Forelimb muscle (tissue), 1 donor: ENCODE data around the gene ARL13B. TPM values are rescaled to one million over a fixed set of nuclear protein-coding genes. Genes with fewer than 3 reads are reported as not detected.
"Not testable (repeated sequence)": the region's sequence is repeated elsewhere in the genome, so short reads cannot be mapped to it uniquely, and the experiment has no call there.

ENCODE experiments used
- DNase-seq: peaks from one replicate; pipeline ENCODE4 v3.0.0-alpha.2; 2013; ENCODE audit warnings: low read depth
- polyA plus RNA-seq: library from polyadenylated mRNA; unstranded; fragments of 120-200 nt; gene quantifications from one replicate; pipeline ENCODE4 v1.2.1, GENCODE V29; 2013; ENCODE audit not compliant: insufficient read length

Gene ARL13B
- polyA plus RNA-seq, 1 donor = 5.1 TPM

GRCh38 chr3:93994056-93994455 lies 14.1 kb downstream of the ARL13B start:
- no peak for DNase-seq

GRCh38 chr3:94001191-94001590 lies 21.2 kb downstream of the ARL13B start:
- no peak for DNase-seq

- no peak for DNase-seq
These were observed 22.0 kb downstream of the ARL13B start for GRCh38 chr3:94001827-94002495.

- peak; percentile 43 for DNase-seq
These were observed 24.5 kb downstream of the ARL13B start for GRCh38 chr3:94004301-94004910.

GRCh38 chr3:94008253-94008652 lies 28.3 kb downstream of the ARL13B start:
- no peak for DNase-seq

- no peak for DNase-seq
These were observed 29.7 kb downstream of the ARL13B start for GRCh38 chr3:94009608-94010007.

GRCh38 chr3:94011233-94011711 lies 31.3 kb downstream of the ARL13B start:
- DNase-seq = no peak

GRCh38 chr3:94012185-94012584 lies 32.2 kb downstream of the ARL13B start:
- DNase-seq = no peak

- no peak for DNase-seq
These were observed 35.1 kb downstream of the ARL13B start for GRCh38 chr3:94015025-94015424.

GRCh38 chr3:94019659-94020058 lies 39.7 kb downstream of the ARL13B start:
- no peak for DNase-seq

- DNase-seq = no peak
These were observed 40.3 kb downstream of the ARL13B start for GRCh38 chr3:94020293-94020692.

- DNase-seq = no peak
These were observed 44.4 kb downstream of the ARL13B start for GRCh38 chr3:94024385-94024784.

GRCh38 chr3:94026623-94027022 lies 46.7 kb downstream of the ARL13B start:
- DNase-seq = no peak

- DNase-seq = no peak
These were observed 48.3 kb downstream of the ARL13B start, which contains the start of gene STX19 for GRCh38 chr3:94028093-94028837. TSS of gene STX19 (minus strand) at chr3:94028597. CDS start at chr3:94015269, 13,328 bp downstream.

- no peak for DNase-seq
These were observed 57.1 kb downstream of the ARL13B start for GRCh38 chr3:94036909-94037507.

GRCh38 chr3:94043285-94043684 lies 63.3 kb downstream of the ARL13B start:
- DNase-seq = no peak

GRCh38 chr3:94044100-94044936 lies 64.4 kb downstream of the ARL13B start:
- DNase-seq = not testable (repeated sequence)

- no peak for DNase-seq
These were observed 66.6 kb downstream of the ARL13B start for GRCh38 chr3:94046533-94046932.

- no peak for DNase-seq
These were observed 69.3 kb downstream of the ARL13B start for GRCh38 chr3:94049267-94049666.

- no peak for DNase-seq
These were observed 70.6 kb downstream of the ARL13B start for GRCh38 chr3:94050546-94050945.

GRCh38 chr3:94061297-94061696 lies 81.3 kb downstream of the ARL13B start:
- no peak for DNase-seq
